Glomerular endothelial cell (primary cell): ENCODE data around the gene PDLIM5. TPM values are rescaled to one million over a fixed set of nuclear protein-coding genes. Genes with fewer than 3 reads are reported as not detected.
"Not testable (repeated sequence)": the region's sequence is repeated elsewhere in the genome, so short reads cannot be mapped to it uniquely, and the experiment has no call there.

Experiments
- DNase-seq: peaks from one replicate; pipeline ENCODE4 v3.0.0-alpha.2; 2011; ENCODE audit warnings: low read depth, low spot score; ENCODE audit errors: extremely low read depth
- total RNA-seq: library from RNA; depleted of rRNA; stranded (reverse); fragments of >200 nt; gene quantifications from 2 replicates; pipeline ENCODE4 v1.2.3, GENCODE V29; 2015

Gene PDLIM5
- total RNA-seq, 1 donor from 2014 or later: 168 TPM

- no peak for DNase-seq
Observed at GRCh38 chr4:94490437-94490836, 38.7 kb downstream of the PDLIM5 start.

GRCh38 chr4:94491322-94491721 lies 39.6 kb downstream of the PDLIM5 start:
- DNase-seq: no peak

- no peak for DNase-seq
Observed at GRCh38 chr4:94495408-94495807, 43.7 kb downstream of the PDLIM5 start.

GRCh38 chr4:94497690-94498089 lies 45.9 kb downstream of the PDLIM5 start:
- DNase-seq: no peak

- no peak for DNase-seq
Observed at GRCh38 chr4:94498502-94498901, 46.8 kb downstream of the PDLIM5 start.

GRCh38 chr4:94500685-94501084 lies 48.9 kb downstream of the PDLIM5 start:
- no peak for DNase-seq

- DNase-seq: no peak
Observed at GRCh38 chr4:94504545-94504944, 52.8 kb downstream of the PDLIM5 start.

- DNase-seq: no peak
Observed at GRCh38 chr4:94506822-94507221, 55.1 kb downstream of the PDLIM5 start.

- DNase-seq: no peak
Observed at GRCh38 chr4:94507281-94507680, 55.5 kb downstream of the PDLIM5 start.

- no peak for DNase-seq
Observed at GRCh38 chr4:94507708-94508107, 56.0 kb downstream of the PDLIM5 start.

- DNase-seq: no peak
Observed at GRCh38 chr4:94508296-94508695, 56.6 kb downstream of the PDLIM5 start.

GRCh38 chr4:94508806-94509205 lies 57.1 kb downstream of the PDLIM5 start:
- no peak for DNase-seq

GRCh38 chr4:94511591-94511990 lies 59.8 kb downstream of the PDLIM5 start:
- no peak for DNase-seq

GRCh38 chr4:94513532-94513931 lies 61.8 kb downstream of the PDLIM5 start:
- not testable (repeated sequence) for DNase-seq

- DNase-seq: no peak
Observed at GRCh38 chr4:94515365-94515764, 63.6 kb downstream of the PDLIM5 start.

- no peak for DNase-seq
Observed at GRCh38 chr4:94516067-94516466, 64.3 kb downstream of the PDLIM5 start.

- DNase-seq: no peak
Observed at GRCh38 chr4:94516999-94517398, 65.3 kb downstream of the PDLIM5 start.

- DNase-seq: no peak
Observed at GRCh38 chr4:94517492-94517891, 65.8 kb downstream of the PDLIM5 start.

- DNase-seq: no peak
Observed at GRCh38 chr4:94519019-94519418, 67.3 kb downstream of the PDLIM5 start.

- no peak for DNase-seq
Observed at GRCh38 chr4:94519925-94520789, 68.4 kb downstream of the PDLIM5 start.

- DNase-seq: no peak
Observed at GRCh38 chr4:94523033-94523580, 71.4 kb downstream of the PDLIM5 start.

- DNase-seq: no peak
Observed at GRCh38 chr4:94523617-94524016, 71.9 kb downstream of the PDLIM5 start.
